NCI-H128 (cell line): Measurements from ENCODE around the gene GAB3.
A peak's percentile ranks its signal among the peaks of the same experiment; 100 is the strongest.

ENCODE experiments used
- DNase-seq: peaks from one replicate; lab custom pipeline; 2025; ENCODE audit not compliant: unreplicated experiment; lab: John Stamatoyannopoulos, UW

The GAB3 gene, protein sequence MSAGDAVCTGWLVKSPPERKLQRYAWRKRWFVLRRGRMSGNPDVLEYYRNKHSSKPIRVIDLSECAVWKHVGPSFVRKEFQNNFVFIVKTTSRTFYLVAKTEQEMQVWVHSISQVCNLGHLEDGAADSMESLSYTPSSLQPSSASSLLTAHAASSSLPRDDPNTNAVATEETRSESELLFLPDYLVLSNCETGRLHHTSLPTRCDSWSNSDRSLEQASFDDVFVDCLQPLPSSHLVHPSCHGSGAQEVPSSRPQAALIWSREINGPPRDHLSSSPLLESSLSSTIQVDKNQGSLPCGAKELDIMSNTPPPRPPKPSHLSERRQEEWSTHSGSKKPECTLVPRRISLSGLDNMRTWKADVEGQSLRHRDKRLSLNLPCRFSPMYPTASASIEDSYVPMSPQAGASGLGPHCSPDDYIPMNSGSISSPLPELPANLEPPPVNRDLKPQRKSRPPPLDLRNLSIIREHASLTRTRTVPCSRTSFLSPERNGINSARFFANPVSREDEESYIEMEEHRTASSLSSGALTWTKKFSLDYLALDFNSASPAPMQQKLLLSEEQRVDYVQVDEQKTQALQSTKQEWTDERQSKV

DNA sequence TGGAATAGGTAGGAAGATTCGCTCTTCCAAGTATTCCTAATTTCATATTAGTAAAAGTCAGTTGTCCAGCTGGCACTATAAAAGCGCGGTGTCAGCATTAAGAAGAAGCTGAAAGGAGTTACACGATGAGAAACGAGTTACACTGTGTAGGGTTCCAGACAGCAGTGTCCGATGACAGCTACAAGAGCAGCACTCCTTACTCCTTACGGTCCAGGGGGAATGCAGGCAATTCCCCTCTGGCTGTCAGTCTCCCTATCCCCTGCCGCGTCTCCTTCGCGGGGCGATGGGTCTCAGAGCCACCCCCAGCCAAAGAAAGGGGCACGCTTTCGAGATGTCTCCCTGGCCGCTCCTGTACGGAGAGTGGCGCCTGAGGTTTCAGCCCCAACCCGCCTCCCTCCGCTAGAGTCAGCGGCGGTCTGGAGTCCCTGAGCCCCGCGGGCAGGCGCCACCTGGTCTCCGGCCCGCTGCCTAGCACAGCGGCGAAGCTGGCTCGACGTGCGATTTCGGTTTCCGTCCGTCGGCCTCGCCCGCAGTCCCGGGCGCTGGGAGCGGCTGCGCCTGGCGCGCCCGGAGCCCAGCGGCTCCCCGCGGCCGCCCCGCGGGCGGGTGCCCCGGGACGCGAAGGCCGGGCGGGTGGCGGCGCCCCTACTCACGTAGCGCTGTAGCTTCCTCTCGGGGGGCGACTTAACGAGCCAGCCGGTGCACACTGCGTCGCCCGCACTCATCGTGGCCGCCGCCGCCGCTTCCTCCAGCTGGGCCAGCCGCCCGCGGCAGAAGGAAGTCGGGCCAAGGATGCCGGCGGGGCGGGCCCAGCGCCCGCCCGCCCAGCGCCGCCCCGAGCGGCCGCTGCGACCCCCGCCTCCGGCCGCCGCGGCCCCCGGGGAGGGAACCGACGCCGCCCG, at the start of gene GAB3:
TSS of gene GAB3 (minus strand) at position 777 of the 902 bp plus-strand sequence. CDS start at position 725, 52 bp downstream.
- DNase-seq: no peak

DNA sequence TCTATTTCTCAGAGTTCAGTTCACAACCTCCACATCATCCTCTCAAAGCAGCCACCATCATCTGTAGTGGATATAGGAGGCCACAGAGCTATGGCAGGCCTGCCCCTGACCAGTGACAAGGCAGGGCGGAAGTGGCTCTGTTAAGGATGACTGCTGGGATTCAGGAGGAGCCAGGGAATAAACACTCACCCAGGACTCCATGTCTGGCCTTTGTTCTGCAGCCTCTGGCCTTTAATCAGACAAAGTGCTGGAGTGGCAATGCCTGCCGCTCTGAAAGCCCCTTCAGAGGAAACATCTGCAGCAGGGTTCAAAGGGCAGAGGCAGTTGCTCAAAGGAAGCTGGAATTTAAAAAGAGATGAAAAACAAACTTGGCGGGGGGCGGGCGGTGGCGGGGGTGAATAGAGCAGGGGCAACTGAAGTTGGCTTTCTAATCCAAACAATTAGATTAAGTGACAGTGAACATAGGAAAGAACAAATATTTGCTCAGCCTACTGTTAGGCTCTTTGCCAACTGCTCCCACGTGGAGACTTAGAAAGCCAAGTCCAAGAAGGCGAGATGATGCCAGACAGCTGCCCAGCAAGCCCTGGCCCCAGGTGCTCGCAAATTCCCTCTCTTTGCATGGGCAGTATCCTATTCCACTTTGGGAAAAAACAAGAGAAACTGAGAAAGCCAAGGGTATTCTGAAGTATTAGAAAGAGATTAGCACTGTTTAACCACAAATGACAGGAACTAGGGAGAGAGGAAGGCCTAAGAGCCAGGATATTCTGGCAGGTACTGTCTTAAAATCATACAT, 48.9 kb upstream of the GAB3 start:
- peak; percentile 68 for DNase-seq

- DNase-seq: no peak
Measured at GRCh38 chrX:154797006-154797405, 46.1 kb upstream of the GAB3 start.

GRCh38 chrX:154795016-154795415, 44.1 kb upstream of the GAB3 start:
- DNase-seq: no peak

DNA sequence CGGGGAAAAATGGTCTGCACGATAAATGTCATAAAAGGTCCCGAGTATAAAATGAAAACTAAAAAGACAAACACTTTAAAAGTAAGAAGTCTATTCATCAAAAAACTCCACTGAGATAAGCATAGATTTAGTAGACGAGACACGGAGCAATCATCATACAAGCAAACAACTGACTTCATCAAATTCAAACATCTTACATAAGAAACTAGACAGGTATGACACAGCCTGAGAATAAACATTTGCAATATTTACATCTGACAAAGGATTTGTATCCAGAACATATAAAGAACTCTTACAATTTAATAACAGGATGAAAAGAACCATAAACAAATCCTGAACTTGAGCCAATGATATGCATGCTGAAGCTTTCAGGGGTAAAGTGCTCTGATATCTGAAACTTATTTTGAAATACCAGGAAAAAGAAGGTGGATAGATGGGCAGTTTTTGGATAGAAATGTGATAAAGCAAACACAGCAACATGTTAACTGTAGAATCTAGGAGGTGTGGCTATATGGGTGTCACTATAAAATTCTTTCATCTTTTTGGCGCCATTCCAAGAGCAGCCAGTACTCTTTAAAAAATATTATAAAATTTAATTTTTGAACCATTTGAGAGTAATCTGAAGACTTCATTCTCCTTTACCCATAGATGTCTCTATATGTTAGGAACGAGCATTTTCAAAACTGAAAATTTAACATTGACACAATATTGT, 42.4 kb upstream of the GAB3 start:
- DNase-seq: no peak

GRCh38 chrX:154791939-154792338, 41.1 kb upstream of the GAB3 start:
- DNase-seq: no peak

- DNase-seq: no peak
Measured at GRCh38 chrX:154791467-154791866, 40.6 kb upstream of the GAB3 start.

DNA sequence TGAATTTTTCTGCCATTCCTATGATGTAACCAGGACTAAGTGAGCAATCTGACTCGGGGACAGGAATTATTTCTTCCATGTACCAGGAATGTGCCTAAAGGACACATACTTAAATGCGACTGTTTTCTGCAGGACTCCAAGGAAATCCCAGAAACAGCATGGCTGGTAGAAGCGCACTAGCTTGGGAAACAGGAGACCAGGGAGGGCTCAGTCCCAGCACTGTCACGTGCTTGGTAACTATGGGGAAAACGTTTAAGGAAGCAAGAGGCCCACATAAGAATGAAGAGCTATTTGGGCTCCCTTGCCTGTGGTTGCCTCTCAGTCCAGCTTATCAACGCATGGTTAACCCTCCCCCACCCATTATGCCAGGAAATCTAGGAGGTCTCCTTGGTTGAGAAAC, 34.8 kb upstream of the GAB3 start:
- DNase-seq: no peak

- no peak for DNase-seq
Measured at GRCh38 chrX:154784149-154784995, 33.5 kb upstream of the GAB3 start.

DNA sequence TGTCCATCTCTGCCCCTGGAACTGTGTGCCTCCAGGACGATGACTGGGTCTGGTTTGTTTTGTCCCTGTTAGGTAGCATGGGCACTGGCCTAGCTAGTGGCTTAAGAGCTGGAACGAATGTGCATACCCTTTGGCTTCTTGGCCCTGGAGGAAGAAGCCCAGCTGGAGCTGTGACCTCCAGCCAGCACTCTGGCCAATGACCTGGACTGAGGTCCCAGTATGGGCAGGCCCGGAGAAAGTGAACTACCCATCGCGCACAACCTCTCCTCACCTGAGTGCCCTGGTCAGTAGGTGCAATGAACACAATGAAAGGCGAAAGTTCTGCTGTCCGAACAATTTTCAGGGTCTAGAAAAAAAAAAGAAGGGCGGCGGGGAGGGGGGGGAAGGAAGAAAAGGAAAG, 30.1 kb upstream of the GAB3 start:
- DNase-seq: no peak

DNA sequence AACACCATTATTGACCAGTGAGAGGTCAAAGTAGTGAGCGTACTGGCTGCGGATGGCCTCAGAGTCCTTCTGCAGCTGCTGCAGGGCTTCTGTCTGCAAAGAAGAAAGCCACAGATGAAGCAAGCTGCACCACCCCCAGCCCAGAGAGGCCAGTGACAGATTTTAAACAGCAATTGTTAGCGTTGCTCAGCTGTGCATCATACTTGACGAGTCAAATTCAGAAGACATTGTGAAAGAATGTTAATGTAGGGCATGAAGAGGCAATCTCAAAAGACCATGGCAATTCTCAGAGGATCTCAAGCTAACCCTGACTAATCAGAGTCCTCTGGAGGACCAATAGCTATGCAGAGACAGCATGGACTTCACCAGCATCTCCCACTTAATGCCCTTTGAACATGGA, 28.4 kb upstream of the GAB3 start:
- no peak for DNase-seq

DNA sequence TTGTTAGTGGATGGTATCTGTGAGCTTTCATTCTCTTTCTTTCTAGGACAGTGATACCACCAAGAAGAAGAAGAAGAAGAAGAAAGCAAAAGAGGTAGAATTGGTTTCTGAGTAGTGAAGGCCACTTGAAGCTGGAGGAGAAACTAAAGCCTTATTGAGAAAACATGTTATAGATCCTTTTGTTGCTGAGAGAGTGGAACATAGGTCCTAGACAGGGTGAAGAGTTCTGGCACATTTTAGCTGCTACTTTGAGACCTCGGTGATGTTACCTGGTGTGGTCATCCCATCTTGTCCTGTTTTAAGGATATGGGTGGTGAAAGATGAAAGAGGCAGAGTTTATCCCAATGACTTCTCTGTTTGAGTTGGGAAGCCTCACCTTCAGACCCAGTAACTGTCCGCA, 25.9 kb upstream of the GAB3 start:
- no peak for DNase-seq

GRCh38 chrX:154775419-154776349, 24.8 kb upstream of the GAB3 start:
- DNase-seq: no peak

- DNase-seq: no peak
Measured at GRCh38 chrX:154774622-154775021, 23.7 kb upstream of the GAB3 start.

DNA sequence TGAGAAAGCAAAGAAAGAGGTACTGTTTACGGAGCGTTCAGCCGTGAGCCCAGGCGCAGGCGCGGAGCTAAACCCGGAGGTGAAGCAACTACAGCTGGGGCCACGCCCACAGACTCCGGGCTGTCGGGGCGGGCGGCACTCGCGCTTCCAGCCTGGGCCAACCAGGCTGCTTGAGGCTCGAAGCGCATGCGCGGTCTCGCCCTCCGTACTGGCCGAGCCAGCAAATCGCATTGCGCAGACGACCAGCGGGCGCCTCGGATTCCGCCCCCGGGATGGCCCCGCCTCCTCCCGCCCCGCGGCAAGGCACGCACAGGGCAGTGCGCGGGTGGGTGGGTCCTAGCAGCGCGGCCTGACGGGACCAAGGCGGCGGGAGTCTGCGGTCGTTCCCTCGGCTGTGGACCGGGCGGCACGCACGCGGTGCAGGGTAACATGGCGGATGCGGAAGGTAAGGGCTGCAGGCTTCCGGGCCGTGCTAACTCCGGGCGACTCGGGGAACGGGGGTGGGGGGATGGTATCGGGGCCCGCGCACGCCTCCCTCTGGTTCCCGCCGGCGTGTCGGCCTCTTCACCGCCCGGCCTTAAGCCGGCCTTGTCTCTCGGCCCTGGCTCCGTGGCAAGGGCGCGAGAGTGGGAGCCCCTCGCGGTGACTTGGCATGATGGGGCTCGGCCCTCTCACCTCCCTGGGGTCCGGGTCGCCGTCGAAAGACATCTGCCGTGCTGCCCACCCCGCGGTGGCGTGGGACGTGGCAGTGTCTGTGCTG, 11.8 kb upstream of the GAB3 start, which contains the start of gene DKC1:
TSS of gene DKC1 (plus strand) at position 328 of the 760 bp plus-strand sequence. CDS start at position 430, 102 bp downstream.
- peak; percentile 94 for DNase-seq

DNA sequence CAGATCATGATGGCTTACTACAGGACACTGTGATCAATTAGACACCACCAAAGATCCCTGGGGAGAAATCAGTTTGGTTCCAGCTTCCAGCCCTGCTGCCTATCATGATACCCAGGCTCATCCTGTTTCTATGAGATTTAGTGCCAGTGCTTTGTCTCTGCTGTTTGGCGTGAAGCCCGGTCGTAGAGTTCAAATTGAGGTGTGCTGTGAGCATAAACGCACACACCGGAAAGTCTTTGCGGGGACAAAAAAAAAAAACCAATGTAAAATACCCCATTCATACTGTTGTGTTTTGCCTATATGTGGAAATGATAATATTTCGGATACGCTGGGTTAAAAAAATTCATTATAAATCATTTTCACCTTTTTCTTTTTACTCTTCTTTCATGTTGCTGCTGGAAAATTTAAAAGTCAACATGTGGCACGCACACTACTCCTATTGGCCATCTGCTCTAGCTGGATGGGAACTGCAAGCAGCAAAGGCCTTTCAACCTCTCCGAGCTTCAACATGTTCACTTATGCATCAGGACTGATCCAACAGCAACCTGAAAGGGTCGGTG, 11.2 kb upstream of the GAB3 start:
- no peak for DNase-seq

GRCh38 chrX:154758696-154759095, 7.8 kb upstream of the GAB3 start:
- DNase-seq: no peak
